Epithelial cell of proximal tubule (primary cell): ENCODE measurements around the gene SNAP47. TPM values are rescaled to one million over a fixed set of nuclear protein-coding genes. Genes with fewer than 3 reads are reported as not detected.

Experiments
- DNase-seq: peaks from one replicate; pipeline ENCODE4 v3.0.0-alpha.2; 2011; ENCODE audit warnings: low read depth
- H3K4me3 ChIP-seq: 2 replicates; pipeline ENCODE4 v1.5.1; 2011; ENCODE audit warnings: low read depth, mild to moderate bottlenecking, low read length
- total RNA-seq: library from RNA; depleted of rRNA; stranded (reverse); fragments of >200 nt; gene quantifications from 2 replicates; pipeline ENCODE4 v1.2.3, GENCODE V29; 2015
- TF ChIP-seq, protein P1 (sequence below): conservative IDR thresholded peaks from 2 replicates; pipeline ENCODE4 v1.5.1; 2012; ENCODE audit warnings: low read depth, mild to moderate bottlenecking, low read length

SNAP47 gene
- total RNA-seq, 1 donor from 2014 or later, result 36.3 TPM

DNA sequence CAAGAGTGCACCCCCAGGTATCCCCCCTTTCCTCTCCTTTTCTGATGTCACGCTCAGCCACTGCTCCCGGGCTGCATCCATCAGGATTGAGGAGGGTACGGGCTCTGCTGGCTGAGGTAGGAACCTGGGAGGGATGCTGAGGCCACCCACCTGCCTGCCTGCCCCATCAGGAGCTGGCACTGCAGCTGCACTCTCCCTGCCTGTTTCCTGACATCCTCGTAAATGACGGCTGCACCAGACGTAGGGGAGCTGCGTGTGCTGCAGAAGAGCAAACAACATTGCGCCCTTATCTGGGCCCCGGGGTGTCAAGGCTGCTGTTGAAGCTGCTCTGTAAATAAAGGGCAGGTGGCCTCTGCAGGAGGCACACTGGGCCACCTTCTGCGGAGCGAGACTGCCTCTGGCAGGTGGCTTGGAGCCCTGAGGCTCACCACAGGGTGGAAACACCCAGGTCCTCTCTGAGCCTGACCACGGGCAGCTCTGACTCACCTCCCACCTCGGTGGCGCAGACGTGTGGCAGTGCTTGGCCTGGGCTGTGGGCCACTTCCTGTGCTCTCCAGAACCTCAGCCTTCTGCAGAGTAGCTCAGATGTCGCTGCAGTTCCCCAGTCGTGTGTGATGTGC lies 30.9 kb downstream of the SNAP47 start:
- no peak for DNase-seq
- TF ChIP-seq, protein P1, sequence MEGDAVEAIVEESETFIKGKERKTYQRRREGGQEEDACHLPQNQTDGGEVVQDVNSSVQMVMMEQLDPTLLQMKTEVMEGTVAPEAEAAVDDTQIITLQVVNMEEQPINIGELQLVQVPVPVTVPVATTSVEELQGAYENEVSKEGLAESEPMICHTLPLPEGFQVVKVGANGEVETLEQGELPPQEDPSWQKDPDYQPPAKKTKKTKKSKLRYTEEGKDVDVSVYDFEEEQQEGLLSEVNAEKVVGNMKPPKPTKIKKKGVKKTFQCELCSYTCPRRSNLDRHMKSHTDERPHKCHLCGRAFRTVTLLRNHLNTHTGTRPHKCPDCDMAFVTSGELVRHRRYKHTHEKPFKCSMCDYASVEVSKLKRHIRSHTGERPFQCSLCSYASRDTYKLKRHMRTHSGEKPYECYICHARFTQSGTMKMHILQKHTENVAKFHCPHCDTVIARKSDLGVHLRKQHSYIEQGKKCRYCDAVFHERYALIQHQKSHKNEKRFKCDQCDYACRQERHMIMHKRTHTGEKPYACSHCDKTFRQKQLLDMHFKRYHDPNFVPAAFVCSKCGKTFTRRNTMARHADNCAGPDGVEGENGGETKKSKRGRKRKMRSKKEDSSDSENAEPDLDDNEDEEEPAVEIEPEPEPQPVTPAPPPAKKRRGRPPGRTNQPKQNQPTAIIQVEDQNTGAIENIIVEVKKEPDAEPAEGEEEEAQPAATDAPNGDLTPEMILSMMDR, result no peak
- H3K4me3 ChIP-seq, result no peak overlapping the region

DNA sequence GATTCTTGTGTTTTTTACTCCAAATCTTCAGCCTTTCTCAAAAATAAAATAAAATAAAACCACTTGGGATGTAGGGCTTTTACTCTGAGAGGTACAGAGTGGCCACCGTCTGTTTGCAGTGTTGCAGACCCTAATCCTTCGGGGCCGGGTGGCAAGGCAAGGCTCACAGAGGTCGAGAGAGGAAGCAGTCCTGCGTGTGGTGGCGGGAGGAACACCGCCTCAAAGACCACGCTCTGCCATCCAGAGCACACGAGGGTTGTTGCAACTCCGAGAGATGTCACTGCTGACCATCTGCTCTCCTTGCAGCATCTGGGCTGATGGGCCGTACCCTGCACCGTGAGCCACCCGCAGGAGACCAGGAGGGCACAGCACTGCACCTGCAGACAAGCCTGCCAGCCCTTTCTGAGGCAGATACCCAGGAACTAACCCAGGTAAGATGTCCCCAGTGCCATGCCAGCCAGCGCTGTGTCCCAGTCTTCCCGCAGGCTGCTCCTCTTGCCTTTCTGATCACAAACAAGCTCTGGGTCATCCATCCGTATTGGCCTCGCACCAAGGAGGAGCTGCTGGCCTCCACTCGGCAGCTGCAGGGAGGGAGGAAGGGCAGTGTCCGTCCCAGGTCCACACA lies 31.5 kb downstream of the SNAP47 start:
- TF ChIP-seq, protein P1, result no peak
- H3K4me3 ChIP-seq, result no peak overlapping the region
- no peak for DNase-seq

DNA sequence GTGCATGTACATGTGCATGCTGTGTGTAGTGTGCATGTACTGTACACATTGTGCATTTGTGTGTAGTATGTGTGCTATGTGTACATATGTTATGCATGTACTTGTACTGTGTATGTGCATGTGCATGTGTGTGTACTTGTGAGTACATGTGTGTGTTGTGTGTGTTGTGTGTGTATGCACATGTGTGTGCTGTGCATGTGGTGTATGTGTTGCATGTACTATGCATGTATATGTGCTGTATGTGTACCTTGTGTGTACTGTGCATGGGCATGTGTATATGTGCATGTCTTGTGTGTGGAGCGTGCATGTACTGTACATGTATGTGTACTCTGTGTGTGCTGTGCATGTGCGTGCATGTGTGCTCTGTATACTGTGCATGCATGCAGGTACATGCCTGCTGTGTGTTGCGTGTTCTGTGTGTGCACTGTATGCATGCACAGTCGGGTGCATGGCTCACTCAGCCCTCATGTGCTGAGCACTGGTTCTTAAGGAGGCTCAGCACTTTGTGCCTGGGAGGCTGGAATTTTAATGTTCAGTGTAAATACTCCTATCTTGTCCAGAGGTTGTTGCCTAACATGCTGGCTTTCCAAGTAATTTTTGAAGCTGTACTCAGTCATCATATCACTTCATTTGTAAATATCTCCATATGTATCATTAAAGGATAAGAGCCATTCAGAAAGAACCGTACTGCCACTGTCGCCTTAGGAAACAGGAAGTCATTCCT lies 32.3 kb downstream of the SNAP47 start:
- TF ChIP-seq, protein P1, result no peak
- no peak overlapping the region for H3K4me3 ChIP-seq
- DNase-seq, result no peak

DNA sequence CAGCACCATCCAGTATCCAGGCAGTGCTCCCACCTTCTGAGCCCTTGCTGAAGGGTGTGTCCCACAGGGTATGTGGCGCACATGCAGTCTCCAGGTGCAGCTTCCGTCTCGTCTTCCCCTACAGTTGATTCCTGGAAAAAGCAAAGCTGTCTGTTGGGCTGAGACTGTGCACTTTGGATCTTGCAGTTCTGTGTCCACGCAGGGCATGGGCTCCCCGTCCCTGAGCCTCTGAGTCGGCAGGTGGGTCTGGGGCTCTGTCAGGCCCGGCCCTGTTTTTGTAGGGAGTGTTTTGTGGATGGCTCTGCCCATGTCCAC lies 32.8 kb downstream of the SNAP47 start:
- DNase-seq, result no peak
- TF ChIP-seq, protein P1, result no peak
- no peak overlapping the region for H3K4me3 ChIP-seq

DNA sequence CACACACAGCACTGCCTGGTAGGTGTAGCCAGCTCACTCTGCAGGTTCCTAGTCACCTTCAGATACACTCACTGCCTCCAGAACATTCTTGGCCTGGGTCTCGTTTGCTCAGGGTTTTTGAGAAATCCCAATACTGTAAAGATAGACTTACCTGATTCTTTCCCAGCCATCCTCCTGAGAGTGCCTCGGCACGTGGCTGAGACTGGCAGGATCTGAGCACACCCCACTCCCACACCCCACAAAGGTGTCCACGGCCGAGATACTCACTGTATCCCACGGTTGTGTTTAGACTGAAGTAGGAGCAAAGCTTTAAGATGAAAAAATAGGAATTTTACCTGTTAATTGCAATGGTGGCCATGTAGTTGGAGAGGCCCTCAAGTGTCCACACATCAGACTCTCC lies 33.4 kb downstream of the SNAP47 start:
- H3K4me3 ChIP-seq, result no peak overlapping the region
- no peak for DNase-seq
- TF ChIP-seq, protein P1, result no peak

DNA sequence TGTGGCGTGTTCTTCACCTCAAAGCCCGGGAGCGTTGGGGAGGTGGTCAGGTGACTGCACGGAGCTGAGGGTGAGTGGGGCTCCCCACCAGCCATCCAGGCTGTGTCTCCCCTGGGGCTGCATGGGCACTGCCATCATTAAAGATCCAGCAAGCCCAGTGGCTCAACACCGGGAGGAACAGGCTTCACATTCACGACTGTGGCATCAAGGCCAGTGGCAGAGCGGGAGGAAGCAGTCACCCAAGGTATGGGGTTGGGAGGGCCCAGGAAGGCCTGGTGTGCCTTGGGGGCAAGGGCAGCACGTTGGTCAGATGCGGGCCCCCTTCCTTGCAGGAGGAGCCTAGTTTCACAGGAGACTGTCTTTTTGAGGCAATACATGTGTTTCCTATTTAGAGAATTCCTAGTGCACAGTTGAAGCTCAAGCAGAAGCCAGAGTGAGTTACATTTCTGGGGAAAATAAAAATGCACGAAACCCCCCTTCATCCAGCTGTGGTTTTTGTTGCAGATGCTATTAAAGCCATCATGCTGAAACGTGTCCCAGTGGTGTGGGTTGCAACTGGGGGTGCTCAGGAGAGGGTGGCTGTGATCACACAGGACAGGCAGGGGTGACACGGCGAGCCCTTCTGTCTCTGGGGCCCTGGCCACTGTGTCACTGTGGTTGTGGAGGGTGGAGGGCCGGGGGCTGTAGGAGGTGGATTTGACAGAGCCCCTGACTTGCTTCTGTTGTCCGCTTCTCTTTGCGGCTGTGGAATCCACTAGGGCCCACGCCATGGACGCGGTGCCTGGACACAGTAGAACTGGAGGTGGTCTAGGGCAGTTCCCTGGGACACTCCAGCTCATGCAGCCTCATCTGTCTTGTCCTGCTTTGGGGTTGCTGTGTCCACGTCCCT lies 34.1 kb downstream of the SNAP47 start:
- no peak for DNase-seq
- no peak overlapping the region for H3K4me3 ChIP-seq
- TF ChIP-seq, protein P1, result no peak
